SK-N-DZ (cell line): ENCODE results near the gene ULK2. TPM values are rescaled to one million over a fixed set of nuclear protein-coding genes. Genes with fewer than 3 reads are reported as not detected.
A peak's percentile ranks its signal among the peaks of the same experiment; 100 is the strongest.
"Not testable (repeated sequence)": the region's sequence is repeated elsewhere in the genome, so short reads cannot be mapped to it uniquely, and the experiment has no call there.

Experiments used
- DNase-seq: peaks from one replicate; pipeline ENCODE4 v3.0.0-alpha.2; 2015; ENCODE audit warnings: low spot score
- polyA plus RNA-seq, 2 experiments: library from polyadenylated mRNA; depleted of rRNA; stranded (reverse); fragments of >200 nt; gene quantifications; 2 replicates each; pipeline ENCODE4 v1.2.3, GENCODE V29; 2014

ULK2 gene
- 14.9 and 19.0 TPM in 2 replicates for polyA plus RNA-seq (2014; cell fraction: cytosol; rRNA removed)
- polyA plus RNA-seq (2014; cell fraction: nucleus; rRNA removed), result 23.2 and 25.9 TPM in 2 replicates

- peak; percentile 71 for DNase-seq
Measured at GRCh38 chr17:19867329-19868078, at the start of gene ULK2. Gene ULK2, minus strand, starts transcription at chr17:19867936. Its CDS starts 519 bp downstream, at chr17:19867417.

- no peak for DNase-seq
Measured at GRCh38 chr17:19915245-19915978, 47.7 kb upstream of the ULK2 start.

GRCh38 chr17:19911033-19911432 is 43.3 kb upstream of the ULK2 start:
- DNase-seq, result no peak

- no peak for DNase-seq
Measured at GRCh38 chr17:19909139-19909538, 41.4 kb upstream of the ULK2 start.

- no peak for DNase-seq
Measured at GRCh38 chr17:19905502-19905901, 37.8 kb upstream of the ULK2 start.

- DNase-seq, result no peak
Measured at GRCh38 chr17:19904924-19905323, 37.2 kb upstream of the ULK2 start.

GRCh38 chr17:19904412-19904811 is 36.7 kb upstream of the ULK2 start:
- no peak for DNase-seq

GRCh38 chr17:19900809-19901208 is 33.1 kb upstream of the ULK2 start:
- DNase-seq, result no peak

- no peak for DNase-seq
Measured at GRCh38 chr17:19897903-19898302, 30.2 kb upstream of the ULK2 start.

GRCh38 chr17:19897090-19897837 is 29.5 kb upstream of the ULK2 start:
- DNase-seq, result no peak

- no peak for DNase-seq
Measured at GRCh38 chr17:19896679-19897078, 28.9 kb upstream of the ULK2 start.

- not testable (repeated sequence) for DNase-seq
Measured at GRCh38 chr17:19890554-19890953, 22.8 kb upstream of the ULK2 start.

GRCh38 chr17:19890001-19890400 is 22.3 kb upstream of the ULK2 start:
- DNase-seq, result not testable (repeated sequence)

- no peak for DNase-seq
Measured at GRCh38 chr17:19886116-19886515, 18.4 kb upstream of the ULK2 start.

- no peak for DNase-seq
Measured at GRCh38 chr17:19883537-19884215, 15.9 kb upstream of the ULK2 start.

- no peak for DNase-seq
Measured at GRCh38 chr17:19880393-19880792, 12.7 kb upstream of the ULK2 start.

- no peak for DNase-seq
Measured at GRCh38 chr17:19877364-19877945, 9.7 kb upstream of the ULK2 start.

GRCh38 chr17:19876529-19877161 is 8.9 kb upstream of the ULK2 start:
- DNase-seq, result no peak

- no peak for DNase-seq
Measured at GRCh38 chr17:19874256-19874655, 6.5 kb upstream of the ULK2 start.

GRCh38 chr17:19873346-19873745 is 5.6 kb upstream of the ULK2 start:
- DNase-seq, result no peak

- no peak for DNase-seq
Measured at GRCh38 chr17:19868079-19868395, 301 bp upstream of the ULK2 start.
